Tibial artery (tissue), 4 donors: ENCODE results near the gene PTPRD.

Experiments
- DNase-seq, 2 donors: peaks; one replicate each; pipeline ENCODE4 v3.0.0-alpha.2; 2019
- H3K27ac ChIP-seq, 2 donors: fragments of 200-600 bp; sonication (generic) in 1 of 2; 1 replicate in 1 of 2; 2 replicates in 1 of 2; pipeline ENCODE4 v1.5.1; 2018 to 2019; ENCODE audit warnings: mild to moderate bottlenecking in 1 of 2
- H3K27me3 ChIP-seq, 2 donors: fragments of 200-600 bp; sonication (generic) in 1 of 2; one replicate each; pipeline versions ENCODE4 v1.5.1 to v1.6.0; 2016 to 2019
- H3K36me3 ChIP-seq, 3 donors: fragments of 200-600 bp; sonication (generic) in 2 of 3; one replicate each; pipeline ENCODE4 v1.5.1; 2016 to 2019; ENCODE audit warnings: mild to moderate bottlenecking in 2 of 3
- H3K4me1 ChIP-seq, 4 donors: fragments of 200-600 bp; sonication (generic) in 2 of 4; 1 replicate in 3 of 4; 2 replicates in 1 of 4; pipeline ENCODE4 v1.5.1; 2016 to 2019
- H3K4me3 ChIP-seq, 2 donors: fragments of 200-600 bp; sonication (generic) in 1 of 2; 1 replicate in 1 of 2; 2 replicates in 1 of 2; pipeline ENCODE4 v1.5.1; 2018 to 2019; ENCODE audit warnings: mild to moderate bottlenecking in 2 of 2
- H3K9me3 ChIP-seq, 3 donors: fragments of 200-600 bp; sonication (generic) in 1 of 3; one replicate each; pipeline ENCODE4 v1.5.1; 2016 to 2019
- CTCF ChIP-seq, 2 experiments: fragments of 200-600 bp in 1 of 2; fragments of 450-650 bp in 1 of 2; IDR thresholded peaks; one replicate each; pipeline ENCODE4 v1.5.1; 2017 to 2019; ENCODE audit warnings: antibody characterized with exemption in 2 of 2, mild to moderate bottlenecking in 1 of 2, moderate library complexity in 1 of 2
- intact Hi-C: fragments of 100-400 bp; cut with DNase I; formaldehyde crosslinking; loops from one replicate; pipeline ENCODE4 v1.15.0; 2023; ENCODE audit warnings: low total_unique reads

The PTPRD gene

DNA sequence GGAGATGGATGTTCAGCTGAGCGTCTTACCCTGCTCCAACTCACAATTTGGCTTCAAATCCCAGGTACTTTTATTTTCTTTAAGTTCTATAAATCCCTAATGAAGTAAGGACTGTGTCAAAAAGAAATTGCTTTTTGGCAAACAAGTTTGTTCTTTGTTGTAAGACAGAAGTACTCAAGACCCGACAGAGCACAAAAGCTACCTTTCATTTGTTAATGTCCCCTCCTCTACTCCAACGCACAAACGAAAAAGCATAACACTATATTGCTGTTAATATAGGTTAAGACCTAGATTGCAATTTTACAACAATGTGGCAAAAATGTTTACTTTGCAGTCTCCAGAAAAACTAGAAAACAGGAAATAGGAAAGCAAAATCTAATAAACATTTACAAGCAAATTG lies 2217.8 kb downstream of the PTPRD start:
- H3K9me3 ChIP-seq = no peaks in the 10 kb centered on the region
- no peak for DNase-seq
- H3K27ac ChIP-seq = no peak overlapping the region
- intact Hi-C loops = no loop called here
- no peak overlapping the region for H3K4me3 ChIP-seq
- no peak for TF ChIP-seq CTCF (IDR thresholded peaks at IDR 0.05)
- no peaks in the 10 kb centered on the region for H3K4me1 ChIP-seq
- no peaks in the 10 kb centered on the region for H3K36me3 ChIP-seq
- H3K27me3 ChIP-seq = no peaks in the 10 kb centered on the region

GRCh38 chr9:8394341-8394740 lies 2218.5 kb downstream of the PTPRD start:
- no peak overlapping the region for H3K27ac ChIP-seq
- TF ChIP-seq CTCF (IDR thresholded peaks at IDR 0.05) = no peak

DNA sequence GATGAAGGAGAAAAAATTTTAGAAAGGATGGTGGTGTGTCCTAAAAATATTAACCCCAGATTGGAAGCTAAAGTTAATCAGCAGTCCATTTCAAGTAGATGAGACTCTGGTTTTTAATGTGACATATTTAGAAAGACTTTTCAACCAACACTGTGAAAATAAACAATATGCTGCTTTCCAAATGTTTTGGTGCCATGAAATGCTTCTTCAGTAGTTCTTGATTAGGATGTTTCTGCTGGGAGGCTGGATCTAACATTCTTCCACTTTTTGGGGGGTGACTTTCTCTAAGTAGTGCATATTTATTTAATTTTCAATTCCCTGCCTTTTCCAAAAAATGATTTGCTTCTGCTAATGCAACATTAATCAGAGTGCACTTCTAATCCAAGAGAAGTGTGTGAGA lies 2219.9 kb downstream of the PTPRD start:
- no peaks in the 10 kb centered on the region for H3K36me3 ChIP-seq
- H3K27ac ChIP-seq = no peak overlapping the region
- no peak for DNase-seq
- H3K27me3 ChIP-seq = no peaks in the 10 kb centered on the region
- TF ChIP-seq CTCF (IDR thresholded peaks at IDR 0.05) = no peak
- no peaks in the 10 kb centered on the region for H3K9me3 ChIP-seq
- H3K4me1 ChIP-seq = no peaks in the 10 kb centered on the region
- no peak overlapping the region for H3K4me3 ChIP-seq
- intact Hi-C loops = no loop called here

More at GRCh38 chr9:8394341-8394740, 2218.5 kb downstream of the PTPRD start:
- no peaks in the 10 kb centered on the region for H3K4me1 ChIP-seq
- no peaks in the 10 kb centered on the region for H3K36me3 ChIP-seq
- H3K4me3 ChIP-seq = no peak overlapping the region
- intact Hi-C loops = no loop called here
- no peaks in the 10 kb centered on the region for H3K9me3 ChIP-seq
- no peaks in the 10 kb centered on the region for H3K27me3 ChIP-seq
- DNase-seq = no peak

DNA sequence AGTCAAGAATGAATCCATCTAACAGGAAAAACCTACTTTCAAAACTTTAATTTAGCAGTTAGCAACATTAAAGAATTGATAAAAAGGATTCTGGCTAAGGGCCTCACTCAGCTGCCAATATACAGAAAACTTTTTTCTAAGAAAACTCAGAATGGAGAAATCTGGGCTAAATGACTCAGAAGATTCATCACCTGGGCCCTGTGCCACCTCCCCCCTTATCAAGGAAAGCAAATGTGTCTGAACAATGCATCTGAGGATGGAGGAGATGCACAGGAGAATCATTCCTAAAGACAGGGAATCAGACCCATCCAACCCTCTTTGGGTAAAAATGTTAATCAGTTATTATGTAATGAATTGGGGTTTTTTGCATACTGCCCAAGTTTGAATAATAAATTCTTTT lies 2221.2 kb downstream of the PTPRD start:
- intact Hi-C loops = no loop called here
- Histone ChIP-seq H3K36me3 (no peaks in the 10 kb centered on the region), H3K9me3 (no peaks in the 10 kb centered on the region), H3K27ac (no peak overlapping the region), H3K4me1 (no peaks in the 10 kb centered on the region), H3K4me3 (no peak overlapping the region), H3K27me3 (no peaks in the 10 kb centered on the region)
- TF ChIP-seq CTCF (IDR thresholded peaks at IDR 0.05) = no peak
- no peak for DNase-seq

- intact Hi-C loops = no loop called here
- H3K4me1 ChIP-seq = no peaks in the 10 kb centered on the region
- no peaks in the 10 kb centered on the region for H3K9me3 ChIP-seq
- TF ChIP-seq CTCF (IDR thresholded peaks at IDR 0.05) = no peak
- H3K27me3 ChIP-seq = no peaks in the 10 kb centered on the region
- no peak overlapping the region for H3K4me3 ChIP-seq
- no peak overlapping the region for H3K27ac ChIP-seq
- no peak for DNase-seq
- H3K36me3 ChIP-seq = no peaks in the 10 kb centered on the region
Measured at GRCh38 chr9:8391132-8391531, 2221.7 kb downstream of the PTPRD start.

- TF ChIP-seq CTCF (IDR thresholded peaks at IDR 0.05) = no peak
- Histone ChIP-seq H3K9me3 (no peaks in the 10 kb centered on the region), H3K36me3 (no peaks in the 10 kb centered on the region), H3K27me3 (no peaks in the 10 kb centered on the region), H3K27ac (no peak overlapping the region), H3K4me1 (no peaks in the 10 kb centered on the region), H3K4me3 (no peak overlapping the region)
- intact Hi-C loops = no loop called here
- no peak for DNase-seq
Measured at GRCh38 chr9:8390571-8390970, 2222.2 kb downstream of the PTPRD start.
